D721Med (cell line): ENCODE results near the gene BID.

ENCODE experiments used
- DNase-seq: peaks from one replicate; pipeline ENCODE4 v3.0.0; 2011; ENCODE audit warnings: low spot score; ENCODE audit not compliant: insufficient read length
- FAIRE-seq: peaks from 2 replicates; lab custom pipeline; 2011; peaks lifted over from hg19 to GRCh38; lab: Jason Lieb, UNC
- CTCF ChIP-seq: IDR thresholded peaks from 2 replicates; pipeline ENCODE4 v1.5.1; 2012; ENCODE audit warnings: mild to moderate bottlenecking, control low read depth; ENCODE audit not compliant: insufficient read depth; ENCODE audit errors: missing control alignments

The BID gene

GRCh38 chr22:17773606-17774205 lies 563 bp downstream of the BID start:
- TF ChIP-seq CTCF = no peak
- peak; percentile 78 for DNase-seq
- FAIRE-seq = no peak

GRCh38 chr22:17772958-17773605 lies 1.2 kb downstream of the BID start:
- FAIRE-seq (no peak), DNase-seq (no peak)
- TF ChIP-seq CTCF = no peak

- FAIRE-seq (no peak), DNase-seq (no peak)
- TF ChIP-seq CTCF = no peak
These were observed 1.9 kb downstream of the BID start for GRCh38 chr22:17772249-17772957.

GRCh38 chr22:17770180-17771077 lies 3.8 kb downstream of the BID start:
- TF ChIP-seq CTCF = no peak
- DNase-seq (no peak), FAIRE-seq (no peak)

- no peak for FAIRE-seq
- TF ChIP-seq CTCF = no peak
These were observed 4.6 kb downstream of the BID start for GRCh38 chr22:17769716-17770082.

GRCh38 chr22:17769013-17769715 lies 5.1 kb downstream of the BID start:
- no peak for TF ChIP-seq CTCF
- DNase-seq (no peak), FAIRE-seq (no peak)

More at GRCh38 chr22:17769716-17770082, 4.6 kb downstream of the BID start:
- no peak for DNase-seq
